Measurements from ENCODE around the gene KIF23.

DNA sequence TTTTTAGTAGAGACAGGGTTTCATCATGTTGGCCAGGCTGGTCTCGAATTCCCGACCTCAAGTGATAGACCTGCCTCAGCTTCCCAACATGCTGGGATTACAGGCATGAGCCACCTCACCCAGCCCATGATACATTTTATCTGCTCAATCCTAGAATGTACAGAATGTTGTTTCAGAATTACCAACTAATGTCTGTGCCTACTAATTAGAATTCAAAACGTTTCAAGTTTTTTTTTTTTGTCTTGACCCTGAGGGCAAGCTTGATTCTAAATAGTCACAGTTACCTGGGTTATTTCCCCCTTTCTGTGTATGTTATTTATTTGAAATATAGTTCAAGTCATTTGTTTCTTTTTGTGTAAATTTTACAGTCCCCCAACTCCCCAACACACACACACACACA, 5.3 kb upstream of the KIF23 start:
- TF ChIP-seq, protein P1, sequence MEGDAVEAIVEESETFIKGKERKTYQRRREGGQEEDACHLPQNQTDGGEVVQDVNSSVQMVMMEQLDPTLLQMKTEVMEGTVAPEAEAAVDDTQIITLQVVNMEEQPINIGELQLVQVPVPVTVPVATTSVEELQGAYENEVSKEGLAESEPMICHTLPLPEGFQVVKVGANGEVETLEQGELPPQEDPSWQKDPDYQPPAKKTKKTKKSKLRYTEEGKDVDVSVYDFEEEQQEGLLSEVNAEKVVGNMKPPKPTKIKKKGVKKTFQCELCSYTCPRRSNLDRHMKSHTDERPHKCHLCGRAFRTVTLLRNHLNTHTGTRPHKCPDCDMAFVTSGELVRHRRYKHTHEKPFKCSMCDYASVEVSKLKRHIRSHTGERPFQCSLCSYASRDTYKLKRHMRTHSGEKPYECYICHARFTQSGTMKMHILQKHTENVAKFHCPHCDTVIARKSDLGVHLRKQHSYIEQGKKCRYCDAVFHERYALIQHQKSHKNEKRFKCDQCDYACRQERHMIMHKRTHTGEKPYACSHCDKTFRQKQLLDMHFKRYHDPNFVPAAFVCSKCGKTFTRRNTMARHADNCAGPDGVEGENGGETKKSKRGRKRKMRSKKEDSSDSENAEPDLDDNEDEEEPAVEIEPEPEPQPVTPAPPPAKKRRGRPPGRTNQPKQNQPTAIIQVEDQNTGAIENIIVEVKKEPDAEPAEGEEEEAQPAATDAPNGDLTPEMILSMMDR (IDR thresholded peaks at IDR 0.05) = no peak
- no peak for TF ChIP-seq POLR2AphosphoS5 (IDR thresholded peaks at IDR 0.05)
